ENCODE results near the gene PARM1.

The PARM1 gene

GRCh38 chr4:74950200-74950599 lies 17.3 kb downstream of the PARM1 start:
- Histone ChIP-seq H3K4me1 (ENCODE audit: low read length) (peaks cover 25% of the 10 kb centered on the region), H3K36me3 (replicated peaks; ENCODE audit: low read depth, low read length) (peaks cover 62% of the 10 kb centered on the region), H3K9me3 (ENCODE audit: insufficient read depth, low read length) (no peaks in the 10 kb centered on the region), H3K79me2 (ENCODE audit: low read length) (peaks cover 100% of the 10 kb centered on the region), H4K20me1 (ENCODE audit: insufficient read depth, low read length) (peaks cover 95% of the 10 kb centered on the region), H3K9ac (ENCODE audit: low read length) (no peak overlapping the region), H3K4me3 (ENCODE audit: low read length) (no peak overlapping the region), H3K27ac (ENCODE audit: low read length) (no peak overlapping the region), H3K27me3 (ENCODE audit: low read depth, low read length) (no peaks in the 10 kb centered on the region), H3K4me2 (ENCODE audit: low read length) (no peak overlapping the region), H2AFZ (ENCODE audit: low read depth, low read length) (no peak overlapping the region)
- TF ChIP-seq EZH2phosphoT487 (IDR thresholded peaks at IDR 0.05; ENCODE audit: low read depth) (no peak), CTCF (IDR thresholded peaks at IDR 0.05; ENCODE audit: low read depth, low read length) (no peak)

GRCh38 chr4:74950882-74951281 lies 18.0 kb downstream of the PARM1 start:
- Histone ChIP-seq H3K9ac (ENCODE audit: low read length) (no peak overlapping the region), H3K79me2 (ENCODE audit: low read length) (peaks cover 100% of the 10 kb centered on the region), H3K9me3 (ENCODE audit: insufficient read depth, low read length) (no peaks in the 10 kb centered on the region), H3K36me3 (replicated peaks; ENCODE audit: low read depth, low read length) (peaks cover 62% of the 10 kb centered on the region), H3K27me3 (ENCODE audit: low read depth, low read length) (no peaks in the 10 kb centered on the region), H3K4me1 (ENCODE audit: low read length) (peaks cover 24% of the 10 kb centered on the region), H3K4me3 (ENCODE audit: low read length) (no peak overlapping the region), H3K4me2 (ENCODE audit: low read length) (no peak overlapping the region), H4K20me1 (ENCODE audit: insufficient read depth, low read length) (peaks cover 94% of the 10 kb centered on the region), H2AFZ (ENCODE audit: low read depth, low read length) (no peak overlapping the region), H3K27ac (ENCODE audit: low read length) (no peak overlapping the region)
- TF ChIP-seq CTCF (IDR thresholded peaks at IDR 0.05; ENCODE audit: low read depth, low read length): no peak
- no peak for TF ChIP-seq EZH2phosphoT487 (IDR thresholded peaks at IDR 0.05; ENCODE audit: low read depth)

GRCh38 chr4:74953647-74954046 lies 20.7 kb downstream of the PARM1 start:
- no peak overlapping the region for H3K9ac ChIP-seq (ENCODE audit: low read length)
- peak overlapping the region; percentile 8; the same call in 1 of the 2 replicates for H3K4me2 ChIP-seq (ENCODE audit: low read length)
- no peak overlapping the region for H2AFZ ChIP-seq (ENCODE audit: low read depth, low read length)
- peaks cover 50% of the 10 kb centered on the region for H3K4me1 ChIP-seq (ENCODE audit: low read length)
- H3K9me3 ChIP-seq (ENCODE audit: insufficient read depth, low read length): no peaks in the 10 kb centered on the region
- peak overlapping the region; percentile 20 for H3K27ac ChIP-seq (ENCODE audit: low read length)
- H3K27me3 ChIP-seq (ENCODE audit: low read depth, low read length): no peaks in the 10 kb centered on the region
- TF ChIP-seq CTCF (IDR thresholded peaks at IDR 0.05; ENCODE audit: low read depth, low read length): no peak
- TF ChIP-seq EZH2phosphoT487 (IDR thresholded peaks at IDR 0.05; ENCODE audit: low read depth): no peak
- H3K36me3 ChIP-seq (replicated peaks; ENCODE audit: low read depth, low read length): peaks cover 58% of the 10 kb centered on the region
- H4K20me1 ChIP-seq (ENCODE audit: insufficient read depth, low read length): peaks cover 95% of the 10 kb centered on the region
- H3K79me2 ChIP-seq (ENCODE audit: low read length): peaks cover 100% of the 10 kb centered on the region
- no peak overlapping the region for H3K4me3 ChIP-seq (ENCODE audit: low read length)

- Histone ChIP-seq H3K27me3 (ENCODE audit: low read depth, low read length) (no peaks in the 10 kb centered on the region), H3K4me1 (ENCODE audit: low read length) (peaks cover 84% of the 10 kb centered on the region), H3K36me3 (replicated peaks; ENCODE audit: low read depth, low read length) (peaks cover 76% of the 10 kb centered on the region), H3K9me3 (ENCODE audit: insufficient read depth, low read length) (no peaks in the 10 kb centered on the region), H3K79me2 (ENCODE audit: low read length) (peaks cover 100% of the 10 kb centered on the region), H2AFZ (ENCODE audit: low read depth, low read length) (no peak overlapping the region), H3K4me2 (ENCODE audit: low read length) (peak overlapping the region; percentile 84), H3K9ac (ENCODE audit: low read length) (no peak overlapping the region), H4K20me1 (ENCODE audit: insufficient read depth, low read length) (peaks cover 74% of the 10 kb centered on the region), H3K4me3 (ENCODE audit: low read length) (no peak overlapping the region), H3K27ac (ENCODE audit: low read length) (peak overlapping the region; percentile 89)
- TF ChIP-seq CTCF (IDR thresholded peaks at IDR 0.05; ENCODE audit: low read depth, low read length) (no peak), EZH2phosphoT487 (IDR thresholded peaks at IDR 0.05; ENCODE audit: low read depth) (no peak)
Measured at GRCh38 chr4:74958881-74959280, 26.0 kb downstream of the PARM1 start.

Measured in OCI-LY3 (cell line).